Measurements from ENCODE around the gene ZNF580. TPM values are rescaled to one million over a fixed set of nuclear protein-coding genes. Genes with fewer than 3 reads are reported as not detected.
A peak's percentile ranks its signal among the peaks of the same experiment; 100 is the strongest.

ZNF580 gene
- total RNA-seq, 1 experiment from 2014 or later: 15.2 TPM

DNA sequence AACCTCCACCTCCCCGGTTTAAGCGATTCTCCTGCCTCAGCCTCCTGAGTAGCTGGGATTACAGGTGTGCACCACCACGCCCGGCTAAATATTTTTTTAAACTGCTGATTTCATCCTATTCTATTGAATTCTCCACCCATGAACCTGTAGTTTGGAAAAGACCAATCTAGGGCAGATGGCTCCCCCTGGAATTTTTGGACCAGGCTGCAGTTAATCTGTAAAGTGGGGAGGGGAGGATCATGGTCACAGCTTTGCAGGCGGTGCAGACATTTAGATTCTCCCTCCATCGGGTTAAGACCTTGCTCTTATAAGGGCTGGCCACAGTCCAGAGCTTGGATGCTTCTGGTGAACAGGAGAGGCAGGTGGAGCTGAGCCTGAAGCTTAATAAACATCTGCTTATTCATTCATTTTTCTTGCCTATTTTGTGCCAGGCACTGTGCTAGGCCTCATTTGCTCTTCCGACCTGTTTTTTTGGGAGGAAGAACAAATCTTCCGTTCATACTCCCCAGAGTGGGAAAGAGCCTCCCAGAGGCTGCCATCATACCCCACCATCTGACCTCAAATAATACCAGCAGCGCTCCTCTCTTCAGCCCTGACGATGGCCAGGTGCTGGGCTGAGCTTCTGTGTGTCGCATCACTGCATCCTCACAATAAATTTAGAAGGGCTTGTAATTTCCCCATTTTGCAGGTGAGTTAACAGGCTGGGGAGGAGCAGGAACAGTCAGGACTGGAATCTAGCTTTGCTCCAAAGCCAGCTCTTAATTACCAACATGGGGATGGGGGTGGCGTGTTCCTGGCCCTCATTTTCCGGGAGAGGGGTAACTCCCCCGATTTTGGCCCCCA, 6.3 kb downstream of the ZNF580 start:
- no peak for ATAC-seq
- Histone ChIP-seq H3K4me3 (ENCODE audit: low read length) (peak overlapping the region; percentile 95), H3K9me3 (ENCODE audit: low read length) (no peaks in the 10 kb centered on the region), H3K27ac (ENCODE audit: low read length) (no peak overlapping the region), H4K20me1 (ENCODE audit: low read length) (0 out of 2 replicates have a peak, but pooled peaks cover 4% of the 10 kb centered on the region), H3K79me2 (ENCODE audit: low read length) (peaks cover 49% of the 10 kb centered on the region), H3K9me2 (replicated peaks; ENCODE audit: low read length) (no peaks in the 10 kb centered on the region), H3K27me3 (ENCODE audit: low read length) (no peaks in the 10 kb centered on the region), H3K36me3 (ENCODE audit: low read depth, low read length) (peaks cover 14% of the 10 kb centered on the region), H3K9ac (ENCODE audit: low read length) (peak overlapping the region; percentile 86), H3F3A (ENCODE audit: low read length, unreplicated experiment) (peaks cover 5% of the 10 kb centered on the region), H2AFZ (ENCODE audit: low read length) (peak overlapping the region; percentile 86), H3K4me2 (ENCODE audit: low read length) (peak overlapping the region; percentile 98), H3K4me1 (ENCODE audit: insufficient read depth, low read length) (peaks cover 39% of the 10 kb centered on the region)
- peak; percentile 35 for DNase-seq
- ChIA-PET CTCF (interaction anchor here (0.7 to 0.9 kb wide), 3 partner anchors 10 to 47 kb away, joined by 3 to 4 read pairs (median 4); partner anchors contain the start of gene ZNF865), POLR2A (ENCODE audit: unreplicated experiment) (interaction anchor here (0.6 kb wide), 2 partner anchors 523 to 668 kb away, joined by 3 to 4 read pairs; no protein-coding TSS in a partner anchor)
- BruUV-seq (replicated peaks): TSS peak; percentile 4
- TF ChIP-seq CTCF (conservative IDR thresholded peaks at IDR 0.05; ENCODE audit: low read depth, low read length) (no peak), EZH2phosphoT487 (IDR thresholded peaks at IDR 0.05; ENCODE audit: borderline replicate concordance, low read length) (no peak), EZH2 (IDR thresholded peaks at IDR 0.05; ENCODE audit: low read length, unreplicated experiment) (no peak)
- intact Hi-C loops (cut with micrococcal nuclease): no loop called here

DNA sequence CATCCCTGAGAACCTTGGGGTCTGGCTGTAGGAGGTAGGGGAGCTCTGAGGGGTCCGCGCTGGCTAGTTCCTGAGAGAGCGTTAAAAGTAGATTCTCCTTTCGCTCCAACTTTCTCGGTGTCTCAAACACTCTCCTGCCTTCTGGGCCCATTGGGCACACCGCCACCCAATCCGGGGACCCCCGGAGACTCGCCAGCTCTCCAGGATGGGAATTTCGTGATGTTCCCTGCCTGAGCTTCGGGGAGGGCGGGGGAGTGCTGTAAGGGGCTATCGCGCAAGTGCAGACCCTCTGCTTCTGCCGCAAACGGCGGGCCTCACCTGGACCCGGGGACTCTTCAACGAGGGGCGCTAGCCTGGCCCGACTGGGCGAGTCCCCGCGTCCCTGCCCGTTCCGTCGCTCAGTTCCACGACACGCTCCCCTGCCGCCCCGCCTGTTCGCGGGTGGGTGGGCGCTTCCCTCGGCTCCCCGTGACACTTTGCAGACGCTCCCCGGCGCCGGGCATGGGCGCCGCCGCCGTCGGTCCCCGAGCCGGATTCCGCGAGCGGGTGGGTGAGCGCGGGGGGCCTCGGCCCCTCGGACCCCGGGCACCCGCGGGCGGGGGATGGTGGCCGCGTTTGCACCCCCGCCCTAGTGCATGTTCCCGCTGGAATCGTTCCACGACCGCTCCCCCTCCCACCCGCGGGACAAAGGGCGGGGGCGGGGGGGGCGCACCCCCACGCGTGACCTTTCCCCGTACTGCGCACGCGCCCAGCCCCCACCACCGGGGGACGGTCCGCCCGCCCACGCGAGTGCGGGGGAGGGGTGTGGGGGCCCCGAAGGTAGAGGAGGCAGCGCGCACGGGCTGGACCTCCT, 7.2 kb downstream of the ZNF580 start, which contains the start of gene CCDC106:
Gene CCDC106 (plus strand): TSS at position 481 of the 853 bp plus-strand sequence. CDS start 835 bp downstream, outside the sequence.
- intact Hi-C loops (cut with micrococcal nuclease): no loop called here
- no peaks in the 10 kb centered on the region for H3K9me3 ChIP-seq (ENCODE audit: low read length)
- ATAC-seq (peak; percentile 25), DNase-seq (peak; percentile 68)
- H2AFZ ChIP-seq (ENCODE audit: low read length): peak within 1 kb of the TSS; percentile 86
- no peak for TF ChIP-seq EZH2 (IDR thresholded peaks at IDR 0.05; ENCODE audit: low read length, unreplicated experiment)
- no peak for TF ChIP-seq CTCF (conservative IDR thresholded peaks at IDR 0.05; ENCODE audit: low read depth, low read length)
- no peak for TF ChIP-seq EZH2phosphoT487 (IDR thresholded peaks at IDR 0.05; ENCODE audit: borderline replicate concordance, low read length)
- H3K9ac ChIP-seq (ENCODE audit: low read length): peak within 1 kb of the TSS; percentile 86
- H3K4me3 ChIP-seq (ENCODE audit: low read length): peak within 1 kb of the TSS; percentile 95
- H3K27me3 ChIP-seq (ENCODE audit: low read length): no peaks in the 10 kb centered on the region
- H3K27ac ChIP-seq (ENCODE audit: low read length): 0 out of 2 replicates have a peak within 1 kb of the TSS, but pooled peaks have one; percentile 13
- H3K79me2 ChIP-seq (ENCODE audit: low read length): peaks cover 40% of the 10 kb centered on the region
- peaks cover 14% of the 10 kb centered on the region for H3K36me3 ChIP-seq (ENCODE audit: low read depth, low read length)
- H3K4me1 ChIP-seq (ENCODE audit: insufficient read depth, low read length): peaks cover 31% of the 10 kb centered on the region
- H3F3A ChIP-seq (ENCODE audit: low read length, unreplicated experiment): peaks cover 5% of the 10 kb centered on the region
- CTCF ChIA-PET: interaction anchor here (0.7 to 0.9 kb wide), 3 partner anchors 9 to 48 kb away, joined by 3 to 4 read pairs (median 4); partner anchors contain the start of gene ZNF865
- H3K9me2 ChIP-seq (replicated peaks; ENCODE audit: low read length): no peaks in the 10 kb centered on the region
- 0 out of 2 replicates have a peak, but pooled peaks cover 4% of the 10 kb centered on the region for H4K20me1 ChIP-seq (ENCODE audit: low read length)
- peak within 1 kb of the TSS; percentile 98 for H3K4me2 ChIP-seq (ENCODE audit: low read length)
- BruUV-seq (replicated peaks): no TSS peak
- POLR2A ChIA-PET (ENCODE audit: unreplicated experiment): interaction anchor here (0.6 kb wide), 2 partner anchors 523 to 667 kb away, joined by 3 to 4 read pairs; no protein-coding TSS in a partner anchor
